ENCODE measurements around the gene EPYC.

EPYC gene

DNA sequence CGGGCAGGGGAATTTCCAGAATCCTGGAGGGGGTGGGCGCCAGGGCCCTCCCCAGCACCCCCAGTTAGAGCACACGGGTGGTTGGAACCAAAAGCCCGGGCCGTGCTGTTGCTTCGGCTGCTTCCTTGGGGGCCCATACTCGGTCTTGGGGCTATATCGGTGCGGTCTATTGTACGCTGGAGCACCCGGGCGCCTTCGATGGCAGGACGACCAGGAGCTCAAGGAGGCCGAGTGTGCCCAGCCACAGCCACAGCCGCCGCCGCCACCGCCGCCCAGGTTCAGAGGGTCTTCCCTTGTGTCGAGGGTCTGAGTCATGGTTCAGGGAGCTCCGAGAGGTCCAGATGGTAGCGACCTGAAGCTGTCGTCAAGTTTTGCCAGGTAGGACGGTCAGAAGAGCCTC, 50.3 kb downstream of the EPYC start:
- no peak for TF ChIP-seq SIN3A (IDR thresholded peaks at IDR 0.05; ENCODE audit: borderline replicate concordance, insufficient read depth, low read length)
- TF ChIP-seq TAF1 (IDR thresholded peaks at IDR 0.05; ENCODE audit: borderline replicate concordance, insufficient read depth, low read length): no peak
- no peak for TF ChIP-seq POLR2AphosphoS5 (IDR thresholded peaks at IDR 0.05; ENCODE audit: low read depth, low read length)
- TF ChIP-seq, protein P1, sequence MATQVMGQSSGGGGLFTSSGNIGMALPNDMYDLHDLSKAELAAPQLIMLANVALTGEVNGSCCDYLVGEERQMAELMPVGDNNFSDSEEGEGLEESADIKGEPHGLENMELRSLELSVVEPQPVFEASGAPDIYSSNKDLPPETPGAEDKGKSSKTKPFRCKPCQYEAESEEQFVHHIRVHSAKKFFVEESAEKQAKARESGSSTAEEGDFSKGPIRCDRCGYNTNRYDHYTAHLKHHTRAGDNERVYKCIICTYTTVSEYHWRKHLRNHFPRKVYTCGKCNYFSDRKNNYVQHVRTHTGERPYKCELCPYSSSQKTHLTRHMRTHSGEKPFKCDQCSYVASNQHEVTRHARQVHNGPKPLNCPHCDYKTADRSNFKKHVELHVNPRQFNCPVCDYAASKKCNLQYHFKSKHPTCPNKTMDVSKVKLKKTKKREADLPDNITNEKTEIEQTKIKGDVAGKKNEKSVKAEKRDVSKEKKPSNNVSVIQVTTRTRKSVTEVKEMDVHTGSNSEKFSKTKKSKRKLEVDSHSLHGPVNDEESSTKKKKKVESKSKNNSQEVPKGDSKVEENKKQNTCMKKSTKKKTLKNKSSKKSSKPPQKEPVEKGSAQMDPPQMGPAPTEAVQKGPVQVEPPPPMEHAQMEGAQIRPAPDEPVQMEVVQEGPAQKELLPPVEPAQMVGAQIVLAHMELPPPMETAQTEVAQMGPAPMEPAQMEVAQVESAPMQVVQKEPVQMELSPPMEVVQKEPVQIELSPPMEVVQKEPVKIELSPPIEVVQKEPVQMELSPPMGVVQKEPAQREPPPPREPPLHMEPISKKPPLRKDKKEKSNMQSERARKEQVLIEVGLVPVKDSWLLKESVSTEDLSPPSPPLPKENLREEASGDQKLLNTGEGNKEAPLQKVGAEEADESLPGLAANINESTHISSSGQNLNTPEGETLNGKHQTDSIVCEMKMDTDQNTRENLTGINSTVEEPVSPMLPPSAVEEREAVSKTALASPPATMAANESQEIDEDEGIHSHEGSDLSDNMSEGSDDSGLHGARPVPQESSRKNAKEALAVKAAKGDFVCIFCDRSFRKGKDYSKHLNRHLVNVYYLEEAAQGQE (IDR thresholded peaks at IDR 0.05; ENCODE audit: insufficient read depth in 1 of 2, low read depth in 2 of 2, low read length in 2 of 2): no peak
- TF ChIP-seq FOXP2 (optimal IDR thresholded peaks at IDR 0.05; ENCODE audit: borderline replicate concordance, extremely low read depth, extremely low read length, insufficient read depth): no peak

DNA sequence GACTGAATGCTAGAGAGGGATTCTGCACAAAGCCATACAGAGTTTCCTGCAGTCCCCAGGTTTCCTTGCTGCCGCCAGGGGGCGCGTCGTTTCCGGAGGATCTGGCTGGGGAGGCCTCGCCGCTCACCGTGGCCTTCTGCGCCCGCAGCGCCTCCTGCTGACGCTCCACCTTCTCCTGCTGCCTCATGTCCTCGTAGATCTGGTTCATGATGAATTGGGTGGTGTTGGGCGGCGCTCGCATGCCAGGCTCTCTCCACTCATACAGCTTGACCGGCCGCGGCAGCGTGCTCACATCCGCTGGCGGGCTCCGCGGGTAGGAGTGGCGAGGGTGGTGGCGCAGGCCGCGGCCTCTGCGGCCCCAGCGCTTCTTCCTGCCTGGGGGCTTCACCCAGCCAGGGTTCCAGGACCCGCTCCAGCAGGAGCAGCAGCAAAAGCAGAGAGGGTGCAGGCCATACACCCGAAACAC, 50.8 kb downstream of the EPYC start:
- TF ChIP-seq, protein P1 (IDR thresholded peaks at IDR 0.05; ENCODE audit: insufficient read depth in 1 of 2, low read depth in 2 of 2, low read length in 2 of 2): no peak
- no peak for TF ChIP-seq SIN3A (IDR thresholded peaks at IDR 0.05; ENCODE audit: borderline replicate concordance, insufficient read depth, low read length)
- TF ChIP-seq FOXP2 (optimal IDR thresholded peaks at IDR 0.05; ENCODE audit: borderline replicate concordance, extremely low read depth, extremely low read length, insufficient read depth): no peak
- TF ChIP-seq POLR2AphosphoS5 (IDR thresholded peaks at IDR 0.05; ENCODE audit: low read depth, low read length): no peak
- no peak for TF ChIP-seq TAF1 (IDR thresholded peaks at IDR 0.05; ENCODE audit: borderline replicate concordance, insufficient read depth, low read length)

DNA sequence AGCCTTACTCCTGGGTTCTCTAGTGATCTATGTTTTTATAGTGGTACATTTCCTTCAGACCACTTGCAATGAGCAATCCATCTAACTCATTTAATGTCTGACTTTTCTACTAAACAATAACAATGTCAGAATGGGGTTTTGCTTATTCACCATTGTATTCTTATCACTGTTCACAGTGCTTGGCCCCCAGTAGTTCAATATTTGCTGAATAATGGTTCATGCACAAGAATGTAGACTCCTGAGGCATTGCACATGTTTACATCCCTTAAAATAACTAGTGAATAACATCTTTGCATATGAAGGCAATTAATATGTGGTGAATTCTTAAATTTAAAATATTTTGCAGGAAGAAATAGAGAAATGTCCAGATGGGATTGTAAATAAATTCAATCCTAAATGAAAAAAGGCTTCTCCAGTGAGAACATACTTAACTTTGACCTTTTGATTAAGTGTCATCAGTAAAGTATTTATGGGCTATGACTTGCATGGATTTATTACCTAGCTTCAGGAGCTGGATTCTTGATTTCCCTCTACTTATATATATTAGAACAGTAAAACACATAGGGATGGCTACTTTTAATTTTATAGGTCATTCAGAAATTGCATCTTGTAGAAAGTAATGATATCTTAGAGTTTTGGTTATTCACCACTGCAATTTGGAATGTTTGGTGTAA, 53.2 kb downstream of the EPYC start:
- TF ChIP-seq, protein P1 (IDR thresholded peaks at IDR 0.05; ENCODE audit: insufficient read depth in 1 of 2, low read depth in 2 of 2, low read length in 2 of 2): no peak
- TF ChIP-seq FOXP2 (optimal IDR thresholded peaks at IDR 0.05; ENCODE audit: borderline replicate concordance, extremely low read depth, extremely low read length, insufficient read depth) (no peak), TAF1 (IDR thresholded peaks at IDR 0.05; ENCODE audit: borderline replicate concordance, insufficient read depth, low read length) (no peak), SIN3A (IDR thresholded peaks at IDR 0.05; ENCODE audit: borderline replicate concordance, insufficient read depth, low read length) (no peak), POLR2AphosphoS5 (IDR thresholded peaks at IDR 0.05; ENCODE audit: low read depth, low read length) (no peak)

DNA sequence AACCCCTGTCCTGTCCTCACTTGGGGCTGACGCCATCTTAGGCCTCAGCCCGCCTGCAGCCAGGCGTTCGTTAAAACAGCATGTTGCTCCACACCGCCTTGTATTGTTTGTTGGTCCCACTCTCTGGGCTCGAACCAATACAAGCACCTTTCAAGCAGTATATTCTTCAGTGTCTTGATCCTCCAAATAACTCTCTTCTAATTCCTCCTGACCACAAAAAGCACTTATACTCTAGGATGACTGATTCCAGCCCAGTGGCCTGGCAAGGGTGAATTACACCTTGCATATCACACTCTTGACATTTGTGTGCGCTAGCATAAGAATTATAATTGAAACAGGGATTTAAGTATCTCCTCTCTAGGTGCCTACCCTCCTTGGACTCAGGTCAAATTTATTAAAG, 56.9 kb downstream of the EPYC start:
- TF ChIP-seq SIN3A (IDR thresholded peaks at IDR 0.05; ENCODE audit: borderline replicate concordance, insufficient read depth, low read length) (no peak), FOXP2 (optimal IDR thresholded peaks at IDR 0.05; ENCODE audit: borderline replicate concordance, extremely low read depth, extremely low read length, insufficient read depth) (no peak), POLR2AphosphoS5 (IDR thresholded peaks at IDR 0.05; ENCODE audit: low read depth, low read length) (no peak), TAF1 (IDR thresholded peaks at IDR 0.05; ENCODE audit: borderline replicate concordance, insufficient read depth, low read length) (no peak)
- TF ChIP-seq, protein P1 (IDR thresholded peaks at IDR 0.05; ENCODE audit: insufficient read depth in 1 of 2, low read depth in 2 of 2, low read length in 2 of 2): no peak

All from PFSK-1 (cell line).